HG03354 (cell line): Measurements from ENCODE around the gene CNNM3.
"Not testable (repeated sequence)": the region's sequence is repeated elsewhere in the genome, so short reads cannot be mapped to it uniquely, and the experiment has no call there.

ENCODE experiments used
- ATAC-seq: cut with Tn5 transposase; IDR thresholded peaks from one replicate; pipeline ENCODE4 v1.9.1; 2021; ENCODE audit warnings: mild to moderate bottlenecking; ENCODE audit not compliant: unreplicated experiment, poor library complexity, severe bottlenecking

Gene CNNM3

DNA sequence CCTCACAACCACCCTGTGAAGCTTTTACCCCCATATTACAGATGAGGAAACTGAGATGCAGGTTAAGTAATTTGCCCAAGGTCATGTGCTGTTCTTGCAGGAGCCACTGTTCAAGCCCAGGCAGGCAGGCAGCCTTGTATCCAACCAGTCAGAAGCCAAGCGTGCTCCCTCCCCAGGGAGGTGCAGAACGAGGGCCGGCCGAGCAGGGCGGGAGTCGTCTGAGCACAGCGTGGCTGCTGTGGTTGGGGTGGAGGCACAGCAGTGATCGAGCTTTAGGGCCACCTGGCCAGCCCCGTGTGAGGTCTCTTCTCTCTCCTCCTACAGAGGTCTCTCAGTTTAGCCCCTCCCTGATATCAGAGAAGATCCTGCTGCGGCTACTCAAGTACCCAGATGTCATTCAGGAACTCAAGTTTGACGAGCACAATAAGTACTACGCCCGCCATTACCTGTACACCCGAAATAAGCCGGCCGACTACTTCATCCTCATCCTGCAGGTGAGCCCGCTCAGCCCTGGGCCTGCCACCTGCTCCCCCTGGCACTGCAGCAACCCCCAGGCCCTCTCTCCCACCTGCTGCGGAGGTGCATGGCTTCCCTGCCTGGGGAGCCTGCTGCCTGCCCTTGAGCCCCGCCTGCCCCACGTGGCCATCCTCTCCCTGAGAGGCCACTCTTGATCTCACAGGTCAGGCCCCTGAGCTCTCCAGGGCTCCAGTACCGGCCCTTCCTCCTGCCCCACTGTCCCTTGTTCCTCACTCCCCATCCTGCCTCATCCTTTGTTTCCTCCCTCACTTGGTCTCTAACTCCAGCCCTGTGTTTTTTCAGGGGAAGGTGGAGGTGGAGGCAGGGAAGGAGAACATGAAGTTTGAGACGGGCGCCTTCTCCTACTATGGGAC, 17.1 kb upstream of the CNNM3 start:
- no peak for ATAC-seq

DNA sequence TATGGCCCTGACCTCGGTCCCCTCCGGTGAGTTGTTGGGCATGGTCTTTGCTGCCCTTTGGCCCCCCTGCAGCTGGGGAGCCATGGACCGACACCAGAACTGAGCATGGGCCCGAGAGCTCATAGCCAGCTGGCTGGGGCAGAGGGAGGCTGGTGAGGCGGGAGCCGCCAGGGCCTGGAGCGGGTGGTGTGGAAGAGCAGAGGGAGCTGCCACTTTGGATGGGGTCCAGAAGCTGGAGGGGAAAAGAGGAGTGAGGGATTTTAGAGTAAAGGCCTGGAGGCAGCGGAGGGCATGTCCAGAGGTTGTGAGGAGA, 16.5 kb upstream of the CNNM3 start:
- ATAC-seq, result no peak

GRCh38 chr2:96800061-96801004, 15.7 kb upstream of the CNNM3 start:
- ATAC-seq, result peak; percentile 31

DNA sequence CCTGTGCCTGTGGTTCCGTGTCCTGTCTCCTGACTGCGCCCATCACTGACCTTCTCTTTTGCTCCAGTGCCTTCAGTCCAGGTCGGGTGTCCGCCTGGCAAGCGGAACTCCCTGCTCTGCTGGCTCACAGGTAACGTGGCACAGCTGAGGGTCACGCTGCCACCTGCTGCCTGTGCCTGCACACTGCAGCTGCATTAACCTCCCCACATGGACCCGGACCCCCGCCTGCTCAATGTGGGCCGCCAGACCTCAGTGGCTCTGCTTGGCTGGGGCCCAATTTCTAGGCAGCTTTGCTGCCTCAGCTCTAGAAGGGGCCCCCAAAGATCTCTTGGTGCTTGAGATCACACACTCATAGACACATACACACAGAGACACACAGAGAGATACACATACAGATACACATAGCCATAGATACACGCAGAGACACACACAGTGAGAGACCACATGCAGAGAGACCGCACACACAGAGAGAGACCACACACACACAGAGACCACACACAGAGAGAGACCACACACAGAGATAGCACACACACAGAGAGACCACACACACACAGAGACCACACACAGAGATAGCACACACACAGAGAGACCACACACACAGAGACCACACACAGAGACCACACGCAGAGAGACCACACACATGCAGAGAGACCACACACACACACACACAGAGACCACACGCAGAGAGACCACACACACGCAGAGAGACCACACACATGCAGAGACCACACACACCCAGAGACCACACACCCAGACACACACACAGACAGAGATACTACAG, 14.9 kb upstream of the CNNM3 start:
- peak; percentile 90 for ATAC-seq

- ATAC-seq, result peak; percentile 31
Measured at GRCh38 chr2:96801786-96802595, 14.1 kb upstream of the CNNM3 start.

GRCh38 chr2:96802721-96803120, 13.3 kb upstream of the CNNM3 start:
- no peak for ATAC-seq

DNA sequence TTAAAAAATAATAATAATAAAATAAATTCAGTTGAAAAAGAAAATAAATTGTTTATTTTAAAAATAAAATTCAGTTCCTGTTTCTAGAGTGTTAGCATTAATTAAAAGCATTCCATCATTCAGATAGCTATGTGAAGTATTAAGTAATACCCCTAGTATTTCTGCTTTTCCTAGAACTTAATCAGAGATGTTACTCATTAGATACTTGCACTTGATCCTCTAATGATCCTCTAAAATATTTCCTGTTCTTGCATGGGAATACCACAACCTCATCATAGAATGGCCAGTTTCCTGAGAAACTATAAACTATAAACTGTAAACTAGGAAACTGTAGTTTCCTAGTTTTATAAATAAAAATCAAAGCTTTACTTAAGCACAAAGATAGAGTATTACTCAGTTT, 11.1 kb upstream of the CNNM3 start:
- ATAC-seq, result no peak

GRCh38 chr2:96805946-96806345, 10.1 kb upstream of the CNNM3 start:
- not testable (repeated sequence) for ATAC-seq

GRCh38 chr2:96806468-96807126, 9.5 kb upstream of the CNNM3 start:
- ATAC-seq, result peak; percentile 76

DNA sequence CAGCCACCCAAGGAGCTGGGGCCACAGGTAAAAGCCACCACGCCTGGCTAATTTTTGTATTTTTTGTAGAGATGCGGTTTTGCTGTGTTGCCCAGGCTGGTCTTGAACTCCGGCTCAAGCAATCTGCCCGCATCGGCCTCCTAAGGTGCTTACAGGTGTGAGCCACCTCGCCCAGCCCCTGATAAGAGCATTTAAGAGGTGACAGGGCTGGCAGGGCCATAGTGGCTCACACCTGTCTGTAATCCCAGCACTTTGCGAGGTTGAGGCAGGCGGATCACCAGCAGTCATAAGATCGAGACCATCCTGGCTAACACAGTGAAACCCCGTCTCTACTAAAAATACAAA, 9.0 kb upstream of the CNNM3 start:
- peak; percentile 13 for ATAC-seq

DNA sequence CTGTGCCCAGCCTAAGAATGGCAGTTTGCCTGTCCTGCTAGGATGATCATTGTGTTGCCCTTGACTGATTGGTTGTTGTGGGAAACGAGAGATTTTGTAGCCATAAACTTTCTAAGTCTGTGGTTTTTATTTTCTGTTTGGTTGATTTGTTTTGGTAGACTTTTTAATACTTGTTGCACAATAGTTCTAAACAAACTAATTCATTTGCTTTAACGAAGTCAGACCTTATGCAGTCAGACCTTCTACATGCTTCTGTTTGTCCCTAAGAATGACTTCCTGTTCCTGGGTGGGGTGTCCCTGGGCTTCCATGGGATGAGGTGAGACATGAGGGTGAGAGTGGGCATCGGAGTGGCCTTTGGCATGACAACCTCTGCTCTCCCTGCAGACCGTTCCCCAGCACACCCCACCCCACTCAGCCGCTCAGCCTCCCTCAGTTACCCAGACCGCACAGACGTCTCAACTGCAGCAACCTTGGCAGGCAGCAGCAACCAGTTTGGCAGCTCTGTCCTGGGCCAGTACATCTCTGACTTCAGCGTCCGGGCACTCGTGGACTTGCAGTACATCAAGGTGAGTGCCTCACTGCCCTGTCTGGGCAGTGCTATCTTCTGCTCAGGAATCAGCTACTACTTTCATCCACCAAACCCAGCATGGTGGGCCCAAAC, 7.8 kb upstream of the CNNM3 start:
- ATAC-seq, result no peak

DNA sequence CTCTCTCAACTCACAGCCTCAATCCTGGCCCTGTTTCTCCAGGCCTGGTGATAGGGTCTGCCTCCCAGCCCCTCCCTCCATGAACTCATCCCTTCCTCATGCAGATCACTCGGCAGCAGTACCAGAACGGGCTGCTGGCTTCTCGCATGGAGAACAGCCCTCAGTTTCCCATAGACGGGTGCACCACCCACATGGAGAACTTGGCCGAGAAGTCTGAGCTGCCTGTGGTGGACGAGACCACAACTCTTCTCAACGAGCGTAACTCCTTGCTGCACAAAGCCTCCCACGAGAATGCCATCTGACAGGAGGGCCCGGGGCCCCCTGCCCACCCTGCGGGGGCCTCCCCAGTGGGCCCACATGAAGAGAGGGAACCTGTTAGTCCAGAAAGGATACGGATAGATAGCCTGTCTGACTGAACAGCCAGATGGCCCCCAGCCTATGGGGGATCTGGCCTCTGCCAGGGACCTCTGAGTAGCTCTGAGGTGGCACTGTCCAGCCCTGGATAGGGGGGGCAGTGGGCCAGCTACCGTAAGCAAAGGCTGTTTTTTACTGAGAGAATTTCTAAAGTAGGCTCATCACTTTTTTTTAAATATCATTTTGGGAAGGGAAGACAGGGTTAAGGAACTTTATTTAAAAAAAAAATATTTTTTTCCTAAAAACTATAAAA, 6.7 kb upstream of the CNNM3 start:
- no peak for ATAC-seq

DNA sequence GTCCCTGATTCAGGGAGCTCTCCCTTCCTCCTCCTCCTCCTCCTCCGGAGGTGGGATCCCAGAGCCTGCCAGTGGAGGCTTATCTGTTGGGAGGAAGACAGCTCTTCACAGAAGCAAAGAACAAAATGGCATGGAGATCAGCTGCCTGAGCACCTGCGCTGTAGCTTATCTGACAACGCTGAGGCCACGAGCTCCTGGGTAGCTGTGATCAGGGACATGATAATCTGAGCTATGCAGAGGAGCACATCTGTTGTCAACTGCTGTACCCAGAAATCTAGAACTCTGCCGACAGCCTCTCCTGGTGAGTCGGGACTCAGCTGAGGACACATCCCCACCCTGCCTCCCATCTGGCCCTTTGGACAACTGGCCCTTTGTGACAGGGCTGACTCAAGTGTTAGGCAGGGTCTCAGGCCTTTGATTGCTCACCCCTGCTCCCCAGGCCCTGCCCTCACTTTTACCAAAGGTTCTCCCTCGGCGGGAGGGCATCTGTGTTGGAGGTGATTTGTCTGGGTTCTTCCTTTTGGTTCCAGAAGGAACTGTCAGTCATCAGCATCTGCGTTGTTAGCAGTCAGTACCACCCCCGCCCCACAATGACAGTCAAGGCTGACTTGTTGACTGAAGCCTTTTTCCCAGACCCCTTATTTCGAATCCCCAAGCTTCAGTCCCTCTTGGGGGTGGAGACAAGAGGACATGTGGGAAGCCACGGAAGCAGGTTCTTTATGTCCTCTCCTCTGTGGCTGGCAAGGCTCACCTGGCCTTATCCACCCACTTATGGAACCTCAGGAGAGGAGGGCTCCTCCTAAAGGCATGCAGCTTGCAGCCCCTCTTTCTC, 5.9 kb upstream of the CNNM3 start:
- no peak for ATAC-seq

- ATAC-seq, result no peak
Measured at GRCh38 chr2:96810783-96811192, 5.3 kb upstream of the CNNM3 start.

- ATAC-seq, result no peak
Measured at GRCh38 chr2:96811917-96812316, 4.2 kb upstream of the CNNM3 start.

DNA sequence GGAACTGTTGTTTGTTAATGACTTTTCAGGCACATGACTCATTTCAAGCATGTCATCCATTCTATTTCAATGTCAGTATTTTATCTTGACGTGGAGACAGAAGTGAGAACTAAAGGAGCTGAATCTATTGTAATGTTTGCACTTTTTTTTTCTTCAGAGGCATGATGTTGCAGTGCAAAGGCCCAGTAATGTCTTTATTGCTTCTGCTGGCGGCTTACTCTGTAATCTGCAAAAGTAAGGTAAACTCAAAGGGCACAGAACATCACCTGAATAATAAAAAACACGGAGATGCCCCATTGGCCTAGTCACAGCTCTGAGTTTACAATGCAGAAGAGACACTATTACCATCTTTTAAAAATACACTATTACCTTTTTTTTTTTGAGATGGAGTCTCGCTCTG, 2.4 kb upstream of the CNNM3 start:
- ATAC-seq, result no peak
